Esophagus squamous epithelium (tissue), 5 donors: ENCODE data around the gene SSX2IP. TPM values are rescaled to one million over a fixed set of nuclear protein-coding genes. Genes with fewer than 3 reads are reported as not detected.
"Not testable (repeated sequence)": the region's sequence is repeated elsewhere in the genome, so short reads cannot be mapped to it uniquely, and the experiment has no call there.

Source experiments
- DNase-seq: peaks from one replicate; lab custom pipeline; 2025; lab: John Stamatoyannopoulos, UW
- H3K27ac ChIP-seq, 4 donors: fragments of 200-600 bp; sonication (generic); one replicate each; pipeline ENCODE4 v1.5.1; 2016 to 2019; ENCODE audit warnings: mild to moderate bottlenecking in 1 of 4
- H3K27me3 ChIP-seq, 4 donors: fragments of 200-600 bp; sonication (generic); 1 replicate in 3 of 4; 2 replicates in 1 of 4; pipeline versions ENCODE4 v1.5.1 to v1.6.0; 2017 to 2021; ENCODE audit warnings: antibody characterized with exemption in 1 of 4
- H3K36me3 ChIP-seq, 3 donors: fragments of 200-600 bp; sonication (generic); one replicate each; pipeline ENCODE4 v1.5.1; 2016 to 2019
- H3K4me1 ChIP-seq, 3 donors: fragments of 200-600 bp; sonication (generic); one replicate each; pipeline ENCODE4 v1.5.1; 2017 to 2019
- H3K4me3 ChIP-seq, 4 donors: fragments of 200-600 bp; sonication (generic); 1 replicate in 3 of 4; 2 replicates in 1 of 4; pipeline ENCODE4 v1.5.1; 2016 to 2019; ENCODE audit warnings: mild to moderate bottlenecking in 2 of 4, moderate library complexity in 1 of 4
- H3K9me3 ChIP-seq, 3 donors: fragments of 200-600 bp; sonication (generic); one replicate each; pipeline ENCODE4 v1.5.1; 2016 to 2019
- POLR2A ChIP-seq, 4 donors: fragments of 450-650 bp; IDR thresholded peaks; one replicate each; pipeline ENCODE4 v1.6.1; 2017; ENCODE audit warnings: antibody characterized with exemption in 4 of 4, mild to moderate bottlenecking in 4 of 4, moderate library complexity in 3 of 4
- WGBS, 2 donors: methylation state at CpG; one replicate each; pipeline ENCODE4 v1.1.5; 2018; 5-methylcytosine and 5-hydroxymethylcytosine counted together
- intact Hi-C: fragments of 100-400 bp; cut with DNase I; formaldehyde crosslinking; loops from one replicate; pipeline ENCODE4 v1.15.0; 2022
- total RNA-seq, 4 donors: library from RNA; depleted of rRNA; stranded (reverse); fragments of >200 nt; gene quantifications; one replicate each; pipeline ENCODE4 v1.1.0, GENCODE V29; 2016
- TF ChIP-seq, protein P1 (sequence below), 6 experiments: fragments of 450-650 bp in 4 of 6; fragments of 200-600 bp in 2 of 6; sonication (generic) in 2 of 6; IDR thresholded peaks; one replicate each; pipeline ENCODE4 v1.5.1; 2016 to 2019; ENCODE audit warnings: antibody characterized with exemption in 6 of 6, mild to moderate bottlenecking in 4 of 6, moderate library complexity in 4 of 6
- donor health status: DM: yes; HTN: yes; CAD: no.

Gene SSX2IP
- total RNA-seq, 4 donors from 2014 or later: 6.5 to 13.4 (median 8.6) TPM

GRCh38 chr1:84653130-84653677, 37.1 kb downstream of the SSX2IP start:
- no peaks in the 10 kb centered on the region for H3K9me3 ChIP-seq
- H3K27ac ChIP-seq: no peak overlapping the region
- H3K36me3 ChIP-seq: peaks cover 0 to 58% (median 0%) of the 10 kb centered on the region in 3 donors
- intact Hi-C loops: no loop called here
- H3K4me3 ChIP-seq: no peak overlapping the region
- 83 to 85% methylated on average over 2 of the region's 2 CpGs for WGBS, 2 donors
- no peaks in the 10 kb centered on the region for H3K4me1 ChIP-seq
- TF ChIP-seq POLR2A (IDR thresholded peaks at IDR 0.05): no peak
- TF ChIP-seq, protein P1, sequence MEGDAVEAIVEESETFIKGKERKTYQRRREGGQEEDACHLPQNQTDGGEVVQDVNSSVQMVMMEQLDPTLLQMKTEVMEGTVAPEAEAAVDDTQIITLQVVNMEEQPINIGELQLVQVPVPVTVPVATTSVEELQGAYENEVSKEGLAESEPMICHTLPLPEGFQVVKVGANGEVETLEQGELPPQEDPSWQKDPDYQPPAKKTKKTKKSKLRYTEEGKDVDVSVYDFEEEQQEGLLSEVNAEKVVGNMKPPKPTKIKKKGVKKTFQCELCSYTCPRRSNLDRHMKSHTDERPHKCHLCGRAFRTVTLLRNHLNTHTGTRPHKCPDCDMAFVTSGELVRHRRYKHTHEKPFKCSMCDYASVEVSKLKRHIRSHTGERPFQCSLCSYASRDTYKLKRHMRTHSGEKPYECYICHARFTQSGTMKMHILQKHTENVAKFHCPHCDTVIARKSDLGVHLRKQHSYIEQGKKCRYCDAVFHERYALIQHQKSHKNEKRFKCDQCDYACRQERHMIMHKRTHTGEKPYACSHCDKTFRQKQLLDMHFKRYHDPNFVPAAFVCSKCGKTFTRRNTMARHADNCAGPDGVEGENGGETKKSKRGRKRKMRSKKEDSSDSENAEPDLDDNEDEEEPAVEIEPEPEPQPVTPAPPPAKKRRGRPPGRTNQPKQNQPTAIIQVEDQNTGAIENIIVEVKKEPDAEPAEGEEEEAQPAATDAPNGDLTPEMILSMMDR (IDR thresholded peaks at IDR 0.05): no peak
- DNase-seq: no peak
- H3K27me3 ChIP-seq: no peaks in the 10 kb centered on the region

DNA sequence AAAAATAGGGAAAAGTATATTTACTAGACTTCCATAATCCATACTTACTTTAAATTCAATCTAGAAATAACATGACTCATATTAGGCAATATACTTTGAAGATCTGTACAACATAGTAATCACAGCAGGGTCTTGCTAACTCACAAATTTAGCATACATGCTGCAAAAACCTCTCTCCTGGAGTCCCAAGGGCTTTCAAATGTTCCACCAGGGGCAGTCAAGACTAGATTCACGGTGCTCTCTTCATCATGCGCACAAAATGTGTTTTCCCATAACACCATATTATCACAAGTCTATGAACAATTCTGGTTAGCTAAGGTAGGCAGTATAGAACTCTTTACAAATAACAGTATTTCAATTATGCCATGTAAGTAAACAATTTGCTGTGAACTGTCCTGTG, 45.8 kb downstream of the SSX2IP start:
- Histone ChIP-seq H3K36me3 (peaks cover 0 to 14% (median 0%) of the 10 kb centered on the region in 3 donors), H3K4me1 (no peaks in the 10 kb centered on the region), H3K9me3 (no peaks in the 10 kb centered on the region), H3K27me3 (no peaks in the 10 kb centered on the region), H3K27ac (no peak overlapping the region), H3K4me3 (no peak overlapping the region)
- intact Hi-C loops: no loop called here
- 95 to 100% methylated on average over 2 of the region's 2 CpGs for WGBS, 2 donors
- DNase-seq: no peak
- TF ChIP-seq, protein P1 (IDR thresholded peaks at IDR 0.05): no peak
- no peak for TF ChIP-seq POLR2A (IDR thresholded peaks at IDR 0.05)

DNA sequence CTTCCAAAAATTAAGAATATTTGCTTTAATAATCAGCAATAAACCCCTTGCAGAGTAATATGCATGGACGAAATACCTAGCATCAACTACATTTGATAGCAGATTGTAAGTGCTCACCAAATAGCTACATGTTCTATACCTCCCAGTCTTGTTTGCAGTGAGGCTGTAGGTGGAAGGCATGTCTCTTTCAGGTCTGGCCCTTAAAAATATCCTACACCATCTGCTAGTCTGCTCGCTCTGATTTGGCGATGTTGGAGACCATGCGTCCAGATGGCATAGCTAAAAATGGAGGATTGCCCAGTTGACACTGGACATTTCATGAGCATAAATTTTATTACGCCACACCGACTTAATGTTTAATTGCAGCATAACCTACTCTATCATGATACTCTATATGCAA, 47.1 kb downstream of the SSX2IP start:
- peaks cover 0 to 7% (median 0%) of the 10 kb centered on the region in 3 donors for H3K36me3 ChIP-seq
- H3K27ac ChIP-seq: no peak overlapping the region
- H3K9me3 ChIP-seq: no peaks in the 10 kb centered on the region
- TF ChIP-seq POLR2A (IDR thresholded peaks at IDR 0.05): no peak
- TF ChIP-seq, protein P1 (IDR thresholded peaks at IDR 0.05): no peak
- no peaks in the 10 kb centered on the region for H3K4me1 ChIP-seq
- 97 to 99% methylated on average over 6 of the region's 6 CpGs for WGBS, 2 donors
- intact Hi-C loops: no loop called here
- no peak overlapping the region for H3K4me3 ChIP-seq
- no peaks in the 10 kb centered on the region for H3K27me3 ChIP-seq
- DNase-seq: no peak

DNA sequence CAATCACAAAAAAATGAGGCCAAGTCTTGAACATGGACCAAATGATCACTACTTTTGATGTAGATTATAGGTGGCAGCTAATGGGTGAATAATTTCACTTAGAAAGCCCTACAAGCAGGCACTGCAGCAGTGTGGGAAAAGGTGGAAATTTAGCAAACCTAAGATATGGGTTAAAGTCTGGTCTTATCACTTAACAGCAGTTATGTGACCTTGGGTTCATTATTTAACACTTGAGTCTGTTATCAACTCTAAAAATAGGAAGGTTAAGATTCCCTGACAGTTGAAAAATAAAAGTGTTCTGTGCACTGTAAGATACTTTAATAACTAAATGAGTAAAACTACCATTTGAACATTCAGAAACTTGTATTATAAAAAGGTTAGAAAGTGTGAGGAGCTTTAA, 47.5 kb downstream of the SSX2IP start:
- H3K9me3 ChIP-seq: no peaks in the 10 kb centered on the region
- intact Hi-C loops: no loop called here

GRCh38 chr1:84639731-84640130, 50.5 kb downstream of the SSX2IP start:
- 51 to 96% methylated on average over 2 to 6 of the region's 6 CpGs for WGBS, 2 donors
- H3K4me1 ChIP-seq, H3K4me3 ChIP-seq, DNase-seq, intact Hi-C loops, H3K36me3 ChIP-seq, H3K27ac ChIP-seq, H3K9me3 ChIP-seq: not testable (repeated sequence)
- H3K27me3 ChIP-seq: peaks cover 0 to 11% (median 0%) of the 10 kb centered on the region in 4 donors

More for the DNA sequence above, 47.5 kb downstream of the SSX2IP start:
- Histone ChIP-seq H3K4me1 (no peaks in the 10 kb centered on the region), H3K27ac (no peak overlapping the region), H3K4me3 (no peak overlapping the region), H3K36me3 (peaks cover 0 to 7% (median 0%) of the 10 kb centered on the region in 3 donors), H3K27me3 (no peaks in the 10 kb centered on the region)
- DNase-seq: no peak
- TF ChIP-seq, protein P1 (IDR thresholded peaks at IDR 0.05): no peak
- no peak for TF ChIP-seq POLR2A (IDR thresholded peaks at IDR 0.05)
